DND-41 (cell line): Measurements from ENCODE around the gene GTF3C5.

Experiments used
- ATAC-seq: fragments of 200-7000 bp; cut with Tn5 transposase; 3 replicates; pipeline ENCODE4 v1.9.1; 2021; ENCODE audit warnings: low read depth; ENCODE audit not compliant: insufficient read depth
- DNase-seq: peaks from one replicate; pipeline ENCODE4 v3.0.0-alpha.2; 2020
- H2AFZ ChIP-seq: 2 replicates; pipeline ENCODE4 v1.6.0; 2012; ENCODE audit warnings: low read depth, low read length
- H3K27ac ChIP-seq: 2 replicates; pipeline ENCODE4 v1.5.1; 2012; ENCODE audit warnings: low read length, inconsistent platforms
- H3K27me3 ChIP-seq: fragments of 200-600 bp; sonication (generic); 2 replicates; pipeline ENCODE4 v1.6.0; 2012; ENCODE audit warnings: low read length, mild to moderate bottlenecking, inconsistent platforms; ENCODE audit not compliant: insufficient read depth, poor library complexity
- H3K36me3 ChIP-seq: 2 replicates; pipeline ENCODE4 v1.5.1; 2012; ENCODE audit warnings: low read length, inconsistent platforms; ENCODE audit not compliant: insufficient read depth
- H3K4me1 ChIP-seq: 2 replicates; pipeline ENCODE4 v1.5.1; 2012; ENCODE audit warnings: mild to moderate bottlenecking, low read length; ENCODE audit not compliant: insufficient read depth
- H3K4me2 ChIP-seq: 2 replicates; pipeline ENCODE4 v1.6.0; 2012; ENCODE audit warnings: mild to moderate bottlenecking, moderate library complexity, low read length, inconsistent platforms; ENCODE audit not compliant: insufficient read depth
- H3K4me3 ChIP-seq, 2 experiments: fragments of 200-600 bp in 1 of 2; shearing (Covaris generic) in 1 of 2; 2 replicates each; pipeline ENCODE4 v1.5.1; 2012 to 2016; ENCODE audit warnings: inconsistent platforms in 2 of 2, low read length in 2 of 2, mild to moderate bottlenecking in 2 of 2, low read depth in 1 of 2, moderate library complexity in 1 of 2
- H3K79me2 ChIP-seq: 2 replicates; pipeline ENCODE4 v1.6.0; 2012; ENCODE audit warnings: low read length, inconsistent platforms; ENCODE audit not compliant: insufficient read depth
- H3K9ac ChIP-seq: 2 replicates; pipeline ENCODE4 v1.6.0; 2012; ENCODE audit warnings: low read depth, mild to moderate bottlenecking, inconsistent platforms, low read length, moderate library complexity
- H3K9me3 ChIP-seq: 2 replicates; pipeline ENCODE4 v1.5.1; 2012; ENCODE audit warnings: low read length, moderate library complexity, mild to moderate bottlenecking, inconsistent platforms; ENCODE audit not compliant: insufficient read depth, severe bottlenecking
- H4K20me1 ChIP-seq: 2 replicates; pipeline ENCODE4 v1.6.0; 2012; ENCODE audit warnings: low read length; ENCODE audit not compliant: insufficient read depth
- CTCF ChIP-seq: IDR thresholded peaks from 2 replicates; pipeline ENCODE4 v1.5.1; 2012; ENCODE audit warnings: borderline replicate concordance, low read length, moderate library complexity, mild to moderate bottlenecking; ENCODE audit not compliant: poor library complexity, severe bottlenecking; ENCODE audit errors: extremely low read depth
- EZH2 ChIP-seq: IDR thresholded peaks from 3 replicates; pipeline ENCODE4 v1.6.1; 2012; ENCODE audit warnings: borderline replicate concordance, low read depth, mild to moderate bottlenecking, moderate library complexity, low read length, inconsistent platforms; ENCODE audit not compliant: severe bottlenecking

The GTF3C5 gene

GRCh38 chr9:133063500-133064231 lies 32.9 kb downstream of the GTF3C5 start:
- TF ChIP-seq EZH2 (no peak), CTCF (peak; percentile 3)
- no peaks in the 10 kb centered on the region for H3K27me3 ChIP-seq
- H4K20me1 ChIP-seq: no peaks in the 10 kb centered on the region
- no peaks in the 10 kb centered on the region for H3K4me1 ChIP-seq
- H3K9me3 ChIP-seq: no peaks in the 10 kb centered on the region
- no peak overlapping the region for H3K9ac ChIP-seq
- DNase-seq (no peak), ATAC-seq (no peak)
- H3K79me2 ChIP-seq: no peaks in the 10 kb centered on the region
- no peak overlapping the region for H3K27ac ChIP-seq
- no peak overlapping the region for H3K4me2 ChIP-seq
- H3K4me3 ChIP-seq: no peak overlapping the region
- no peak overlapping the region for H2AFZ ChIP-seq
- H3K36me3 ChIP-seq: no peaks in the 10 kb centered on the region

- no peak overlapping the region for H2AFZ ChIP-seq
Observed at GRCh38 chr9:133064241-133065069, 33.7 kb downstream of the GTF3C5 start.

GRCh38 chr9:133065070-133065388 lies 34.2 kb downstream of the GTF3C5 start:
- no peaks in the 10 kb centered on the region for H4K20me1 ChIP-seq
- no peak overlapping the region for H3K4me3 ChIP-seq
- no peaks in the 10 kb centered on the region for H3K27me3 ChIP-seq
- no peak overlapping the region for H3K4me2 ChIP-seq
- no peaks in the 10 kb centered on the region for H3K36me3 ChIP-seq
- no peak overlapping the region for H3K9ac ChIP-seq
- no peak for ATAC-seq
- no peaks in the 10 kb centered on the region for H3K9me3 ChIP-seq
- DNase-seq: no peak
- no peak for TF ChIP-seq EZH2
- TF ChIP-seq CTCF: no peak
- no peak overlapping the region for H3K27ac ChIP-seq
- H2AFZ ChIP-seq: no peak overlapping the region
- H3K79me2 ChIP-seq: no peaks in the 10 kb centered on the region
- H3K4me1 ChIP-seq: no peaks in the 10 kb centered on the region

More at GRCh38 chr9:133064241-133065069, 33.7 kb downstream of the GTF3C5 start:
- H3K9ac ChIP-seq: no peak overlapping the region
- H3K4me2 ChIP-seq: no peak overlapping the region
- H3K4me1 ChIP-seq: no peaks in the 10 kb centered on the region
- H3K79me2 ChIP-seq: no peaks in the 10 kb centered on the region
- TF ChIP-seq CTCF: no peak
- no peak for TF ChIP-seq EZH2
- ATAC-seq (no peak), DNase-seq (no peak)
- H3K36me3 ChIP-seq: no peaks in the 10 kb centered on the region
- H3K9me3 ChIP-seq: no peaks in the 10 kb centered on the region
- no peaks in the 10 kb centered on the region for H4K20me1 ChIP-seq
- H3K27ac ChIP-seq: no peak overlapping the region
- H3K4me3 ChIP-seq: no peak overlapping the region
- no peaks in the 10 kb centered on the region for H3K27me3 ChIP-seq
